Effector memory CD8-positive, alpha-beta T cell (primary cell): ENCODE data around the gene HIVEP3.
A peak's percentile ranks its signal among the peaks of the same experiment; 100 is the strongest.

Source experiments
- ATAC-seq: fragments of 150-1000 bp; cut with Tn5 transposase; replicated peaks from 2 replicates; pipeline ENCODE4 v1.10.0; 2021; ENCODE audit warnings: mild to moderate bottlenecking, moderate library complexity
- DNase-seq, 3 experiments: peaks; one replicate each; pipeline ENCODE4 v3.0.0; 2021
- H3K27ac Mint-ChIP-seq, 2 donors: one replicate each; pipeline ENCODE4 v1.8.0; 2022; ENCODE audit warnings: mild to moderate bottlenecking in 2 of 2, mixed read lengths in 2 of 2, moderate library complexity in 2 of 2
- H3K27me3 Mint-ChIP-seq, 2 donors: one replicate each; pipeline ENCODE4 v1.8.0; 2022; ENCODE audit warnings: mixed read lengths in 2 of 2
- H3K36me3 Mint-ChIP-seq: one replicate; pipeline ENCODE4 v1.8.0; 2022; ENCODE audit warnings: mild to moderate bottlenecking, moderate library complexity, mixed read lengths; ENCODE audit not compliant: insufficient read depth
- H3K4me1 Mint-ChIP-seq, 2 donors: one replicate each; pipeline ENCODE4 v1.8.0; 2022; ENCODE audit warnings: low read depth in 2 of 2, mixed read lengths in 2 of 2
- H3K4me3 Mint-ChIP-seq, 2 donors: one replicate each; pipeline ENCODE4 v1.8.0; 2022; ENCODE audit warnings: mild to moderate bottlenecking in 2 of 2, mixed read lengths in 2 of 2, moderate library complexity in 2 of 2
- H3K9me3 Mint-ChIP-seq, 2 donors: one replicate each; pipeline ENCODE4 v1.8.0; 2022; ENCODE audit warnings: mixed read lengths in 2 of 2

The HIVEP3 gene

DNA sequence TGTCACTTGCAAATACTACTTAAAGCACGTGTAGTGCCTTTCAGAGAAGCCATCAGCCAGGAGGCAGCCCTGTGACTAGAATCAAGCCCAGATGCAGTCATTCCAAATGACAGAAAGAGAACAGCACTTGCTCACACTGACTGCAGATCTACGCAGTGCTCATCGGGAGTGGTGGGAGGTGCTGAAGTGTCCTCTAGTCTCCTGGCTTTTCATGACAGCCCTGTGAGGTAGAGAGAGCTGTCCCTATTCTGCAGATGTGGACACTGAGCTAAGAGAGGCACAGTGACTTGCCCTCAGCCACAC is 371.9 kb downstream of the HIVEP3 start:
- Mint-ChIP-seq H3K9me3 (peaks cover 0 to 2% of the 10 kb centered on the region in 2 donors), H3K4me3 (no peak overlapping the region), H3K27me3 (no peaks in the 10 kb centered on the region), H3K4me1 (peaks cover 0 to 8% of the 10 kb centered on the region in 2 donors), H3K36me3 (peaks cover 10% of the 10 kb centered on the region), H3K27ac (peak overlapping the region in 1 of 2 donors; percentile 49)
- DNase-seq (no peak), ATAC-seq (no peak)

DNA sequence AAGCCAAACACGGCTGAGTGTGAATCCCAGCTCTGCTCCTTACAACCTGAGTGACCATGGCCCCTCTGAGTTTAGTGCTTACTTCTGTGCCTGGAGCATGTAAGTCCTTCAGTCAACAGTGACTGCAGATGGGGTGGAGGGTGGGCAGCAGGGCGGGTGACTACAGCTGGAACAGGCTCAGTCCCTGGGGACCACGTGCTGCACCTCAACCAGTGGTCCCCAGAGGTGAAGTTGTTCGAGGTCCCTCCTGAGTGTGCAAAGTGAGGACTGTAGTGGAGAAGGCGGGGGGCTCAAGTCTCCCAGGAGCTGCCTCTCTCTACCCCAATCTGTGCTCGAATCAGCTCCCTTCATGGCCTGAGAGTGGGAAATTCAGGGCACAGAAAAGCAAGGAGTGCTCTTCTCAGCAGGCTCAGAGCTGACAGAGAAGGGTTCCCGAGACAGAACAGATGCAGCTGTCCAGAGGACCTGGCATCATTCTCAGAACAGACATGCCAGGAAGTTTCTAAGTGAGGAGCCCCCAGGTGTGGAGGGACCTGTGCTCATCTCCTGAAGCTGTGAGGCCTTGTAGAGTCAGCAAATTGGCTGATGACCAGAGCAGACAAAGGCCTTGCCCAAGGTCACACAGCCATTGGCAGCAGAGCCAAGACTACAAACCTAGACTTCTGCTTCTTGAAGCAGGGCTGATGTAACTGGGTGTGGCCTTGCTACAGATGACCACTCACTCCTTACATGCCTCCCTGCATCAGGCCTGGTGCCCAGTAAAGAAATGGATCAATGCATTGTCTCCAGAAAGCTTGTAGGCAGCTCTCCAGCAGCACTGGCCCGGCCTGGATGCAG is 372.5 kb downstream of the HIVEP3 start:
- H3K4me1 Mint-ChIP-seq, result peaks cover 4 to 13% of the 10 kb centered on the region in 2 donors
- H3K27ac Mint-ChIP-seq, result peak overlapping the region in 1 of 2 donors; percentile 49
- ATAC-seq, result no peak
- no peaks in the 10 kb centered on the region for H3K27me3 Mint-ChIP-seq
- peaks cover 0 to 2% of the 10 kb centered on the region in 2 donors for H3K9me3 Mint-ChIP-seq
- no peak overlapping the region for H3K4me3 Mint-ChIP-seq
- H3K36me3 Mint-ChIP-seq, result peaks cover 10% of the 10 kb centered on the region
- DNase-seq, result no peak

DNA sequence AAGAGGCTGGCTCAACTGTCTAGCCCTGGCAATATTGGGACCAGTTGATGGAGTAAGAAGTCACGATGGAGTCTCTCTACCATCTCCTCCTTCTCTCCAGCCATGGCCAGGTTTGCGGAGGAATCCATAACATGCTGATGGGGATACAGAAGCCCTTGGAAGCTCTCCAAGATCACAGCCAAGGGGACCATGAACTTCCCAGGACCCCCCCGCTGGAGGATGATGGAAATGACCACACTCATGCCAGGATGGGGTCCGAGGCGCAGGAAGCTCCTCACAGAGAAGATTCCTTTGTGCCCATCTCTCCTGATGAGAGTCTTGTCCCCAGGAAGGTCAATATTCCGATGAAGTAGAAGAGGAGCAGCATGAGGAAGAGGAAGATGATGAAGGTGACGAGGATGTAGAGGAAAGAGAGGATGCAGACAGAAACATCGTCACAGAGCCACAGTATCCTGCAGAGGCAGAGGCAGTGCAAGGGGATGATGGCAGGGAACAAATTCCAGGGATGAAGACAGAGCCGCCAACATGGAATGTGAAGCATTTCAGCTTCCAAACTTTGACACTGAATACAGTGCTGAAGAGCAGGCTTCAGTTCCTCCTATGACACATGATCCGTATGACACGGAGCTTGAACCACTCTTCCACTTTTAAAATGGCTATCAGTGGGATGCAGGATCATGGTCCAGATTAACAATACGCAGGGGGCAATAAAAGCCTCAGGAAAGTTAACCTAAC is 376.4 kb downstream of the HIVEP3 start:
- Mint-ChIP-seq H3K36me3 (peaks cover 10% of the 10 kb centered on the region), H3K4me3 (no peak overlapping the region), H3K9me3 (peaks cover 0 to 2% of the 10 kb centered on the region in 2 donors), H3K27ac (no peak overlapping the region), H3K4me1 (peaks cover 11 to 15% of the 10 kb centered on the region in 2 donors), H3K27me3 (no peaks in the 10 kb centered on the region)
- no peak for DNase-seq
- ATAC-seq, result no peak

DNA sequence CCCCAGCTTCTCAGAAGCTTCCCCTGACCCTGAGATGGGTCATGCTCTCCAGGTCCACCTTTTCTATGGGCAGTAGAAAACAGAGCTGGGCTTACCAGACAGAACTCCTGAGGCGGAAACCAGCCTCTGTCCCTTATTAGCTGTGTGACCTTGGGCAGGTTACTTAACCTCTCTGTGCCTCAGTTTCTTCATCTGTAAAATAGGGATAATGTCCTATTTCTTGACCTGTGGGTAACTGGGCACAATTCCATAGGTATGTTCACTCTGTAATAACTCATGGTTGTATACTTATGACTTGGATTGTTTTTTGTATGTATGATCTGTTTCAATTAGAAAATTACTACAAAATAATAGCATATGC is 377.1 kb downstream of the HIVEP3 start:
- no peak overlapping the region for H3K4me3 Mint-ChIP-seq
- H3K4me1 Mint-ChIP-seq, result peaks cover 11 to 15% of the 10 kb centered on the region in 2 donors
- DNase-seq, result no peak
- H3K27ac Mint-ChIP-seq, result peak overlapping the region in 1 of 2 donors; percentile 3
- H3K9me3 Mint-ChIP-seq, result peaks cover 0 to 2% of the 10 kb centered on the region in 2 donors
- no peaks in the 10 kb centered on the region for H3K27me3 Mint-ChIP-seq
- peaks cover 7% of the 10 kb centered on the region for H3K36me3 Mint-ChIP-seq
- ATAC-seq, result no peak

- peaks cover 0 to 2% of the 10 kb centered on the region in 2 donors for H3K9me3 Mint-ChIP-seq
- no peaks in the 10 kb centered on the region for H3K27me3 Mint-ChIP-seq
- H3K27ac Mint-ChIP-seq, result peak overlapping the region; percentile 3 to 55
- peaks cover 11 to 15% of the 10 kb centered on the region in 2 donors for H3K4me1 Mint-ChIP-seq
- H3K4me3 Mint-ChIP-seq, result no peak overlapping the region
- DNase-seq, result no peak
- H3K36me3 Mint-ChIP-seq, result peaks cover 7% of the 10 kb centered on the region
- no peak for ATAC-seq
These were observed 377.7 kb downstream of the HIVEP3 start for GRCh38 chr1:41540886-41541591.

DNA sequence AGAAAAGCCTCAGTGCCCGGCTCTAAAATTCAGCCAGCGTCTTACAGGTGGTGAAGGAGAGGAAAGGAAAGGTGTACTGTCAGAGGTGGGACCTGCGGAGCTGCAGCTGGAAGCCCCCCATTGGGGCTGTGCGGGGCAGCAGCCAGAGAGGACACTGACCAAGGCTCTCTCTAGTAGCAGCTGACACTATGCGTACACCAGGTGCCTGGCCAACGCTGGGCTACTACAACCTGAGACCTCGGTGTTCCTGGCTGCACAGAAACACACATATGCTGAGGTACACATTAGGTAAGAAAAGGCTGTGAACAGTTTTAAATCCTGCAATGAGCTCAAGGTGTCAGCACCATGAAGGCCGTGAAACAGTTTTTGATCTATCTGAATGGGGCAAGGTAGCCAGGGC is 378.7 kb downstream of the HIVEP3 start:
- no peak for ATAC-seq
- no peak for DNase-seq
- H3K4me1 Mint-ChIP-seq, result peaks cover 11 to 15% of the 10 kb centered on the region in 2 donors
- peaks cover 2% of the 10 kb centered on the region for H3K36me3 Mint-ChIP-seq
- H3K27me3 Mint-ChIP-seq, result no peaks in the 10 kb centered on the region
- H3K4me3 Mint-ChIP-seq, result no peak overlapping the region
- peaks cover 0 to 1% of the 10 kb centered on the region in 2 donors for H3K9me3 Mint-ChIP-seq
- peak overlapping the region in 1 of 2 donors; percentile 3 for H3K27ac Mint-ChIP-seq

DNA sequence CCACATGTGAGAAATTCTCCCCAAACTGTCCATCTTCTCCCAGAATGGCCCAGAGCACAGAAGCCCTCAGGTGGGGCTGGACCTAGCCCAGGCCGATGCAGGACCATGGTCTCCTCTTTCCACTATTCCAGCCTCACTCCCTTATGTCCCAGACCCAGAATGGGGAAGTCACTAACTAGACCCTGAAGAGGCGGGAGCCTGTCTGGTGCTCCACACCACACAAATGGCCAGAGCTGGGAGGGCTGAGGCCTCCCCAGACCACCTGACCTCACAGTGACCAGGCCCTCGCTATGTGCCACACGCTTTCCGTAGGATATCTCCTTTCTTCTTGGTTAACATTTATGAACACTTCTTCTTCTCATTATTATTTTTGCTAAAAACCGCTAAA is 379.3 kb downstream of the HIVEP3 start:
- Mint-ChIP-seq H3K27ac (no peak overlapping the region), H3K4me3 (no peak overlapping the region), H3K9me3 (no peaks in the 10 kb centered on the region), H3K4me1 (peaks cover 12 to 15% of the 10 kb centered on the region in 2 donors), H3K27me3 (no peaks in the 10 kb centered on the region), H3K36me3 (peaks cover 5% of the 10 kb centered on the region)
- ATAC-seq (no peak), DNase-seq (no peak)

DNA sequence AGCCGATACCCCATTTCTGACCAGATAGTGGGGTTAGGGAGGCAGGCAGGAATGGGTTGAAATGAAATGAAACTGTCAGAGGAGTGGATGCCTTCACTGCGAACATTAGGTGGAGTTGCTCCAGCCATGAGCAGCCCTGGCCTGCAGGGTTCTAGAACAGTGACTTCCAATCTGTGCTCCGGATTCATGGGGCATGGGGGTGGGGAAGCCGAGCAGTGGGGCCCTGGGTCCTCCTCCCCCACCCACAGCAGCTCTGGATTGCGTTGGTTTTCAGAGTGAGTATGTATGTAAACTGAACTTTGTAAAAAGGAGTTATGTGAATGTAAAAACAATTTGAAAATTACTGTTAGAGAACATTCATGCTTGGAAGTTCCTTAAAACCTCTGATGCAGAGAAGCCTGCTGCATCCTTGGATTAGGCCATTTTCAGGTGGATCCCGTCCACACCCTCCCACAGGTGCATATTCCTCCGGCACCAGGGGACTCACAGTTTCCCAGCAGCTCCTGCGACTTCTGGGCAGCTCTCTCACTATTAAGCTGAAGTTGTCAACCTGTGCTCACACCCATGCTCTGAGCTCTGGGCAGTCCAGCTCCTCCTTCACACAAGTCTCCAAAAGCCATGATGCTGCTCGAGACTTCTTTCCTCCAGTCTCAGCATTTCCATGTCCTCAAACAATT is 379.8 kb downstream of the HIVEP3 start:
- H3K36me3 Mint-ChIP-seq, result peaks cover 6% of the 10 kb centered on the region
- H3K27ac Mint-ChIP-seq, result no peak overlapping the region
- H3K4me3 Mint-ChIP-seq, result no peak overlapping the region
- no peaks in the 10 kb centered on the region for H3K27me3 Mint-ChIP-seq
- ATAC-seq (no peak), DNase-seq (no peak)
- no peaks in the 10 kb centered on the region for H3K9me3 Mint-ChIP-seq
- H3K4me1 Mint-ChIP-seq, result peaks cover 15 to 17% of the 10 kb centered on the region in 2 donors

- DNase-seq, result no peak
- Mint-ChIP-seq H3K4me1 (peaks cover 15 to 26% of the 10 kb centered on the region in 2 donors), H3K36me3 (peaks cover 6% of the 10 kb centered on the region), H3K27me3 (no peaks in the 10 kb centered on the region), H3K27ac (no peak overlapping the region), H3K9me3 (no peaks in the 10 kb centered on the region), H3K4me3 (no peak overlapping the region)
- no peak for ATAC-seq
These were observed 380.9 kb downstream of the HIVEP3 start for GRCh38 chr1:41537788-41538351.

DNA sequence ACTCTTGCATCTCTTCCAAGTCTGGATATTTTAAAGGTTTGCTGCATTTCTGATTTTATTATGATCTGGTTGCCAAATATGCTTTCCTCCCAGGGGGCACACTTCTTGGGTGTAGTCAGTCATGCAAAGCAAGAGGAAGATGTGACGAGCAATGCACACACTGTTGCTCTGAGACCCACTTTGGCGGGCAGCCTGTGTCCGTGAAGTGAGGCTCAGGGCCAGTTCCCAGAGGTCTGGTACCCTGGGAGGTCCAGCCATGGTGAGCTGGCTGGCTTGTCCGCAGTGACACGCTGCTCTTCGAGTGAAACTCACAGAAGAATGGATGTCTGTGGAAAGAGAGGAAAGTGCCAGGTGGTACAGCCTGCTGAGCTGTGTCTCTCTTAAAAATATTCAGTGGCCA is 381.5 kb downstream of the HIVEP3 start:
- Mint-ChIP-seq H3K27me3 (no peaks in the 10 kb centered on the region), H3K4me1 (peaks cover 14 to 29% of the 10 kb centered on the region in 2 donors), H3K27ac (no peak overlapping the region), H3K9me3 (no peaks in the 10 kb centered on the region), H3K4me3 (no peak overlapping the region), H3K36me3 (peaks cover 4% of the 10 kb centered on the region)
- DNase-seq (no peak), ATAC-seq (no peak)

DNA sequence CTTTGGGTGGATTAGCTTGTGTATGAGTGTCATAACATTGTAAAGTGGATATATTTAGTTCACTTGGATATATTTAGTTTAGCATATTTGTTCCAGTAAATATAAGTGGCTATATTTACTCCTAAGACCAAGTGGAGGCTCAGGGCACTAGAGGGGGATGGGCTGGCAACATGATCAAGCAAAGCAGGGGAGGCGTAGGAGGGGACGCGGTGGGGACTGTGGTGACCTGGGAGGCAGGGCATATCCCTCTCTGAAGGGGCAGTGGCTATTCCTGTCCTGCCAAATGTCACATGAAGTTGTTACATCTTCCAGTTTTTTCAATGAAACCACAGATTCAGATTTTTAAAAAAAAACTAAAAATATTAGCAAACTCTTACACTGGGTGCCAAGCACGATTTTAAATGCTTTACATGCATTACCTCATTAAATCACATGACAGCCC is 382.3 kb downstream of the HIVEP3 start:
- H3K27me3 Mint-ChIP-seq, result no peaks in the 10 kb centered on the region
- peaks cover 4% of the 10 kb centered on the region for H3K36me3 Mint-ChIP-seq
- H3K27ac Mint-ChIP-seq, result no peak overlapping the region
- H3K9me3 Mint-ChIP-seq, result no peaks in the 10 kb centered on the region
- DNase-seq (no peak), ATAC-seq (no peak)
- no peak overlapping the region for H3K4me3 Mint-ChIP-seq
- peaks cover 10 to 32% of the 10 kb centered on the region in 2 donors for H3K4me1 Mint-ChIP-seq

DNA sequence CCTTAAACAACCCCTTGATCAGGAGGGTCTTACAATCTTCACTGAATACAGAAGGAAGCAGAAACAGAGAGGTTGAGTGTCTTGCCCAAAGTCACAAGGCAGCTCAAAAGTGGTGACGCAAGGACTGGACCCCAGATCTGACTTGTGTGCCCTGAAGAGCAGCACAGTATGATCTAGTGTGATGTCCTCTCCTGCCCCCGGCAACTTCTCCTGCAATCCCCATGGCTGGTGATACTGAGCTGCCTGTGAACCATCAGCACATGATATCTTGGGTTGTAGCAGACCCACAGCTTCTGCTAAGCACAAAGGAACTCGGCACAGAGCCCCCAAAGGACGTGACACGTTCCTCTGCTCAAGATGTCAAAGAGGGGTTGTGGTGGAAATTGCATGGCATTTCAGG is 383.0 kb downstream of the HIVEP3 start:
- DNase-seq (no peak), ATAC-seq (no peak)
- Mint-ChIP-seq H3K27ac (no peak overlapping the region), H3K9me3 (no peaks in the 10 kb centered on the region), H3K4me1 (peaks cover 5 to 32% of the 10 kb centered on the region in 2 donors), H3K27me3 (no peaks in the 10 kb centered on the region), H3K36me3 (peaks cover 4% of the 10 kb centered on the region), H3K4me3 (no peak overlapping the region)

DNA sequence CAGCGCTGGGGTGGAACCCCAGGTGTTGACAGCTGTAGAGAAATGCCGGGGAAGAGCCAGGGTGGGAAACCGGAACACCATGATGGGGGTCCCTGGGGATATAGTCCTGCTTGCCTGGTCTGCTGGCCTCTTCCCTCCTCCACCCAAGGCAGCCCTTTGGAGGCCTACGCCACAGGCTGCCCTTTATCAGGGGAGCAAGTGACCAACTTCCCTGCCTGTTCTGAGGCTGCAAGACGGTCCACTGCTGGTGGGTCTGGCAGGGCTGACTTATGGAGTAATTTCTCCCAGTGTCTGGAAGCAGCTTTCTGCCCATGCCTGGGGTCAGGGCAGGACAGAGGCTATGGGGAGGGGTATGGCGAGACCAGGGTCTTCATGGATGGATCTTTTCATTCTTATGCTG is 383.4 kb downstream of the HIVEP3 start:
- no peaks in the 10 kb centered on the region for H3K9me3 Mint-ChIP-seq
- no peaks in the 10 kb centered on the region for H3K27me3 Mint-ChIP-seq
- no peak overlapping the region for H3K4me3 Mint-ChIP-seq
- no peak for DNase-seq
- peaks cover 2 to 33% of the 10 kb centered on the region in 2 donors for H3K4me1 Mint-ChIP-seq
- H3K27ac Mint-ChIP-seq, result no peak overlapping the region
- H3K36me3 Mint-ChIP-seq, result peaks cover 4% of the 10 kb centered on the region
- ATAC-seq, result no peak
